ENCODE data around the gene FEN1.

Gene FEN1

GRCh38 chr11:61817471-61818202 is 24.9 kb downstream of the FEN1 start:
- DNase-seq (ENCODE audit: low read depth in 2 of 2), result no peak

GRCh38 chr11:61820174-61820573 is 27.5 kb downstream of the FEN1 start:
- DNase-seq (ENCODE audit: low read depth in 2 of 2), result no peak

GRCh38 chr11:61826930-61827570 is 34.3 kb downstream of the FEN1 start:
- DNase-seq (ENCODE audit: low read depth in 2 of 2), result no peak

- peak; percentile 76 to 78 for DNase-seq (ENCODE audit: low read depth in 2 of 2)
Observed at GRCh38 chr11:61827571-61828378, 35.1 kb downstream of the FEN1 start, which contains the start of gene FADS2. TSS of gene FADS2 (plus strand) at chr11:61828300. CDS start at chr11:61828391, 91 bp downstream.

GRCh38 chr11:61828379-61828628 is 35.6 kb downstream of the FEN1 start:
- DNase-seq (ENCODE audit: low read depth in 2 of 2), result no peak

GRCh38 chr11:61828629-61829407 is 36.1 kb downstream of the FEN1 start:
- peak in 1 of 2 donors; percentile 14 for DNase-seq (ENCODE audit: low read depth in 2 of 2)

GRCh38 chr11:61829806-61830205 is 37.1 kb downstream of the FEN1 start:
- no peak for DNase-seq (ENCODE audit: low read depth in 2 of 2)

GRCh38 chr11:61830237-61831105 is 37.8 kb downstream of the FEN1 start:
- DNase-seq (ENCODE audit: low read depth in 2 of 2), result no peak

- no peak for DNase-seq (ENCODE audit: low read depth in 2 of 2)
Observed at GRCh38 chr11:61832207-61832606, 39.5 kb downstream of the FEN1 start.

GRCh38 chr11:61832754-61833153 is 40.0 kb downstream of the FEN1 start:
- no peak for DNase-seq (ENCODE audit: low read depth in 2 of 2)

- no peak for DNase-seq (ENCODE audit: low read depth in 2 of 2)
Observed at GRCh38 chr11:61833471-61833870, 40.8 kb downstream of the FEN1 start.

- DNase-seq (ENCODE audit: low read depth in 2 of 2), result no peak
Observed at GRCh38 chr11:61833926-61834277, 41.2 kb downstream of the FEN1 start.

- DNase-seq (ENCODE audit: low read depth in 2 of 2), result peak in 1 of 2 donors; percentile 52
Observed at GRCh38 chr11:61834278-61835048, 41.8 kb downstream of the FEN1 start.

- DNase-seq (ENCODE audit: low read depth in 2 of 2), result no peak
Observed at GRCh38 chr11:61836193-61836592, 43.5 kb downstream of the FEN1 start.

- no peak for DNase-seq (ENCODE audit: low read depth in 2 of 2)
Observed at GRCh38 chr11:61837411-61838005, 44.8 kb downstream of the FEN1 start.

- no peak for DNase-seq (ENCODE audit: low read depth in 2 of 2)
Observed at GRCh38 chr11:61838501-61838900, 45.8 kb downstream of the FEN1 start.

GRCh38 chr11:61838921-61839320 is 46.2 kb downstream of the FEN1 start:
- DNase-seq (ENCODE audit: low read depth in 2 of 2), result no peak

- no peak for DNase-seq (ENCODE audit: low read depth in 2 of 2)
Observed at GRCh38 chr11:61839742-61840141, 47.0 kb downstream of the FEN1 start.

GRCh38 chr11:61840371-61840770 is 47.7 kb downstream of the FEN1 start:
- DNase-seq (ENCODE audit: low read depth in 2 of 2), result no peak
